Fibroblast of the aortic adventitia (primary cell): ENCODE results near the gene ECD. TPM values are rescaled to one million over a fixed set of nuclear protein-coding genes. Genes with fewer than 3 reads are reported as not detected.
"Not testable (repeated sequence)": the region's sequence is repeated elsewhere in the genome, so short reads cannot be mapped to it uniquely, and the experiment has no call there.

Source experiments
- DNase-seq: peaks from one replicate; pipeline ENCODE4 v3.0.0-alpha.2; 2010; ENCODE audit warnings: low read depth
- H3K4me3 ChIP-seq: 2 replicates; pipeline ENCODE4 v1.5.1; 2011; ENCODE audit warnings: low read depth, mild to moderate bottlenecking, control low read depth, low read length, moderate library complexity
- CTCF ChIP-seq: IDR thresholded peaks from 2 replicates; pipeline ENCODE4 v1.5.1; 2011; ENCODE audit warnings: mild to moderate bottlenecking, low read length, control low read depth, inconsistent platforms; ENCODE audit not compliant: insufficient read depth
- total RNA-seq: library from RNA; depleted of rRNA; stranded (reverse); fragments of >200 nt; gene quantifications from 2 replicates; pipeline ENCODE4 v1.2.3, GENCODE V29; 2012; ENCODE audit warnings: low replicate concordance

ECD gene
- total RNA-seq, 1 donor = 33.3 TPM

DNA sequence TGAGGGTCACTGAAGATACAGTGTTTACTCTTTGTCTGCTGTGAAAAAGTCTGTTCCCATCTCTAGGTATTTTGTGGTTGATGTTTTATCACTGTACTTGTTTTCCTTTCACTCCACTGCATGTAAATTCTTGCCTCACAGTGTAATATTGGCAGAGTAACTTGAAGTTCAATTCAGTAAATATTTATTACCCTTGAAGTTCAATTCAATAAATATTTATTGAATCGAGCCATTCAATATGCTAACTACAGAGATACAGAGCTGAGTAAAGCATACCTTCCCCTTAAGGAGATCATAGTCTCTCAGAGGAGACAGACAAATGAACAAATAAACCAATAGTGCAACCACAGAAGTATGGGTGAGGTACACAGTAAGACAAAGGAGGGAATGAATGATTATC lies 48.4 kb downstream of the ECD start:
- no peak for TF ChIP-seq CTCF
- no peak for DNase-seq
- H3K4me3 ChIP-seq = no peak overlapping the region

DNA sequence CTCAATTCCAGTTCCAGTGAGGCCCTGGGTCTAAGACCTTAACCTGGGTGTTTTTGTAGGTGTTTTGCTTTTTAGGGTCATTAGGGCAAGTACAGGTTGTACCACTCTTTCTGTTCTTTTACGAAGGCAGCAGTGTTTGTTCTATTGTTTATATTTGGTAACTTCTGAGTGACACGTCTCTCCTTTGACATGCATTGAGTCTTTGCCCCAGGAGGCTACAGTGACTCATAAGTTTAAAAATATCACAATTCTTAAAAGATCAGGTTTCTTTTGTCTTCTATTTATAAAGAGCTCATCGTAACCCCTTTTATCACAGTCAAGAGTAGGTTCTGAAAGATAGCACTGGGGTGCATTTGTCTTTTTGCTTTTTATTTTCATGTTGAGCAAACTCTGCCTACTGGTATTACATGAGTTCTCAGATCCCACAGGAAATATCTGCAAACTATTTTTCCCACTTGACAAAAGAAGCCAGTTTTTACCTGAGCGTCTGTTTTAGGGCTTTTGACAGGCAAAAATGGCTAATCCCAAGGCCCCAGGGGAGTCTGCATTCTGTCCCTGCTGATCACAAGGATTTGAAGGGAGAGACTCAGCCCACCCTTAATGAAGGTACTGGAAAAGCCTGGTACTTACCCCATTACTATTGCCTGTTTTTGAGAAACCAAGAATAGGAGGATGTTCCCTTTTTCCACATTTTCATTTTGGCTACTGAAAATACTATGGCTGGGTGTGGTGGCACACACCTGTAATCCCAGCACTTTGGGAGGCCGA lies 49.6 kb downstream of the ECD start:
- TF ChIP-seq CTCF = no peak
- DNase-seq = peak; percentile 16
- H3K4me3 ChIP-seq = no peak overlapping the region

DNA sequence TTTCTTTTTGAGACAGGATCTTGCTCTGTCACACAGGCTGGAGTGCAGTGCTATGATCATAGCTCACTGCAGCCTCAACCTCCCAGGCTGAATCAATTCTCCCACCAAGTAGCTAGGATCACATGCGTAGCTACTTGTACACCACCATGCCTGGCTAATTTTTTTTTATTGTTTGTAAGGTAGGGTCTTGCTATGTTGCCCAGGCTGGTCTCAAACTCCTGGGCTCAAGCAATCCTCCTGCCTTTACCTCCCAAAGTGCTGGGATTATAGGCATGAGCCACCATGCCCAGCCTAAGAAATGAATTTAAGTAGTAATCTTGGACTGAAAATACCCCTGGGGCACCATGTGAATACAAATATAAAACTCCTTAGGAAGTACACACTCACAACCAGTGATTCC lies 51.8 kb downstream of the ECD start:
- H3K4me3 ChIP-seq = no peak overlapping the region
- DNase-seq = no peak
- TF ChIP-seq CTCF = no peak

GRCh38 chr10:73113551-73113950 lies 54.3 kb downstream of the ECD start:
- no peak for TF ChIP-seq CTCF
- no peak overlapping the region for H3K4me3 ChIP-seq
- peak; percentile 58 for DNase-seq

DNA sequence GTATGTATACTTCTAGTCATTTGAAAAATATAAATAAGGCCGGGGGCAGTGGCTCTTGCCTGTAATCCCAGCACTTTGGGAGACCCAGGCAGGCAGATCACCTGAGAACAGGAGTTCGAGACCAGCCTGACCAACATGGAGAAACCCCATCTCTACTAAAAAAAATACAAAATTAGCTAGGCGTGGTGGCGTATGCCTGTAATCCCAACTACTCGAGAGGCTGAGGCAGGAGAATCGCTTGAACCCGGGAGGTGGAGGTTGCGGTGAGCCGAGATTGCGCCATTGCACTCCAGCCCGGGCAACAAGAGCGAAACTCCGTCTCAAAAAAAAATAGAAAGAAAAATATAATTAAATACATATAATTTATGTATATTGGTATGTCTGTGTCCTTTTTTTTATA lies 55.8 kb downstream of the ECD start:
- DNase-seq, H3K4me3 ChIP-seq: not testable (repeated sequence)

GRCh38 chr10:73110345-73110849 lies 57.4 kb downstream of the ECD start, which contains the start of gene NUDT13:
NUDT13 (plus strand) TSS chr10:73110455; CDS start chr10:73114366, 3,911 bp downstream.
- peak within 1 kb of the TSS; percentile 67 for H3K4me3 ChIP-seq
- no peak for TF ChIP-seq CTCF
- peak; percentile 81 for DNase-seq

- DNase-seq = not testable (repeated sequence)
Observed at GRCh38 chr10:73109248-73109652, 58.6 kb downstream of the ECD start.

GRCh38 chr10:73106301-73106700 lies 61.5 kb downstream of the ECD start:
- DNase-seq = no peak
- no peak for TF ChIP-seq CTCF
- no peak overlapping the region for H3K4me3 ChIP-seq

More at GRCh38 chr10:73109248-73109652, 58.6 kb downstream of the ECD start:
- H3K4me3 ChIP-seq = not testable (repeated sequence)
